Effector memory CD4-positive, alpha-beta T cell (primary cell): ENCODE data around the gene PTPRD.

Experiments used
- DNase-seq, 3 donors: peaks; one replicate each; pipeline ENCODE4 v3.0.0-alpha.2; 2020
- H3K27ac ChIP-seq: 2 replicates; pipeline ENCODE4 v1.7.0; 2013; ENCODE audit warnings: mild to moderate bottlenecking, low read length, moderate library complexity; ENCODE audit not compliant: insufficient read depth, poor library complexity, severe bottlenecking
- H3K27me3 ChIP-seq: replicated peaks from 2 replicates; pipeline ENCODE4 v1.7.0; 2013; ENCODE audit warnings: mild to moderate bottlenecking, low read length; ENCODE audit not compliant: insufficient read depth, control insufficient read depth, poor library complexity, severe bottlenecking
- H3K36me3 ChIP-seq: 2 replicates; pipeline ENCODE4 v1.7.0; 2013; ENCODE audit warnings: mild to moderate bottlenecking, low read length, moderate library complexity; ENCODE audit not compliant: control insufficient read depth, insufficient read depth
- H3K4me1 ChIP-seq: 2 replicates; pipeline ENCODE4 v1.7.0; 2013; ENCODE audit warnings: low read length, mild to moderate bottlenecking; ENCODE audit not compliant: control insufficient read depth, insufficient read depth, poor library complexity, severe bottlenecking
- H3K4me3 ChIP-seq: 2 replicates; pipeline ENCODE4 v1.7.0; 2013; ENCODE audit warnings: low read length, low read depth, mild to moderate bottlenecking; ENCODE audit not compliant: insufficient read depth, poor library complexity, severe bottlenecking
- H3K9me3 ChIP-seq: 2 replicates; pipeline ENCODE4 v1.7.0; 2013; ENCODE audit warnings: mild to moderate bottlenecking, low read length, moderate library complexity; ENCODE audit not compliant: control insufficient read depth

The PTPRD gene

GRCh38 chr9:8382777-8383527 lies 2229.8 kb downstream of the PTPRD start:
- no peaks in the 10 kb centered on the region for H3K36me3 ChIP-seq
- no peak overlapping the region for H3K27ac ChIP-seq
- no peaks in the 10 kb centered on the region for H3K9me3 ChIP-seq
- H3K4me1 ChIP-seq, result no peaks in the 10 kb centered on the region
- H3K4me3 ChIP-seq, result no peak overlapping the region
- no peak for DNase-seq
- no peaks in the 10 kb centered on the region for H3K27me3 ChIP-seq

- no peak for DNase-seq
- Histone ChIP-seq H3K9me3 (no peaks in the 10 kb centered on the region), H3K27me3 (no peaks in the 10 kb centered on the region), H3K4me1 (no peaks in the 10 kb centered on the region), H3K4me3 (no peak overlapping the region), H3K27ac (no peak overlapping the region), H3K36me3 (no peaks in the 10 kb centered on the region)
Measured at GRCh38 chr9:8382266-8382665, 2230.5 kb downstream of the PTPRD start.

- H3K27ac ChIP-seq, result no peak overlapping the region
- no peaks in the 10 kb centered on the region for H3K27me3 ChIP-seq
- no peaks in the 10 kb centered on the region for H3K9me3 ChIP-seq
- H3K4me3 ChIP-seq, result no peak overlapping the region
- DNase-seq, result no peak
- H3K4me1 ChIP-seq, result no peaks in the 10 kb centered on the region
- H3K36me3 ChIP-seq, result no peaks in the 10 kb centered on the region
Measured at GRCh38 chr9:8381601-8382000, 2231.2 kb downstream of the PTPRD start.

- no peak for DNase-seq
- no peak overlapping the region for H3K27ac ChIP-seq
- no peaks in the 10 kb centered on the region for H3K9me3 ChIP-seq
- H3K27me3 ChIP-seq, result no peaks in the 10 kb centered on the region
- no peaks in the 10 kb centered on the region for H3K36me3 ChIP-seq
- no peaks in the 10 kb centered on the region for H3K4me1 ChIP-seq
- no peak overlapping the region for H3K4me3 ChIP-seq
Measured at GRCh38 chr9:8374471-8374870, 2238.3 kb downstream of the PTPRD start.

- Histone ChIP-seq H3K27me3 (no peaks in the 10 kb centered on the region), H3K4me3 (no peak overlapping the region), H3K27ac (no peak overlapping the region), H3K4me1 (no peaks in the 10 kb centered on the region), H3K36me3 (no peaks in the 10 kb centered on the region), H3K9me3 (no peaks in the 10 kb centered on the region)
- DNase-seq, result no peak
Measured at GRCh38 chr9:8371686-8372085, 2241.1 kb downstream of the PTPRD start.

- no peak overlapping the region for H3K27ac ChIP-seq
- DNase-seq, result no peak
- no peaks in the 10 kb centered on the region for H3K36me3 ChIP-seq
- no peaks in the 10 kb centered on the region for H3K9me3 ChIP-seq
- H3K4me3 ChIP-seq, result no peak overlapping the region
- no peaks in the 10 kb centered on the region for H3K27me3 ChIP-seq
- no peaks in the 10 kb centered on the region for H3K4me1 ChIP-seq
Measured at GRCh38 chr9:8366161-8366926, 2246.5 kb downstream of the PTPRD start.

- no peaks in the 10 kb centered on the region for H3K4me1 ChIP-seq
- H3K27ac ChIP-seq, result no peak overlapping the region
- no peaks in the 10 kb centered on the region for H3K36me3 ChIP-seq
- no peak overlapping the region for H3K4me3 ChIP-seq
- no peaks in the 10 kb centered on the region for H3K9me3 ChIP-seq
- H3K27me3 ChIP-seq, result no peaks in the 10 kb centered on the region
- DNase-seq, result no peak
Measured at GRCh38 chr9:8365466-8366160, 2247.2 kb downstream of the PTPRD start.

GRCh38 chr9:8365029-8365428 lies 2247.8 kb downstream of the PTPRD start:
- Histone ChIP-seq H3K4me3 (no peak overlapping the region), H3K36me3 (no peaks in the 10 kb centered on the region), H3K27me3 (no peaks in the 10 kb centered on the region), H3K9me3 (no peaks in the 10 kb centered on the region), H3K27ac (no peak overlapping the region), H3K4me1 (no peaks in the 10 kb centered on the region)
- DNase-seq, result no peak

GRCh38 chr9:8364026-8364752 lies 2248.6 kb downstream of the PTPRD start:
- Histone ChIP-seq H3K4me3 (no peak overlapping the region), H3K4me1 (no peaks in the 10 kb centered on the region), H3K27ac (no peak overlapping the region), H3K27me3 (no peaks in the 10 kb centered on the region), H3K36me3 (no peaks in the 10 kb centered on the region), H3K9me3 (no peaks in the 10 kb centered on the region)
- no peak for DNase-seq
